C4-2B (cell line): Measurements from ENCODE around the gene ADIPOR2.

Source experiments
- ZFX ChIP-seq: fragments of 450-650 bp; IDR thresholded peaks from 2 replicates; pipeline ENCODE4 v1.6.1; 2017
- TF ChIP-seq, protein P1 (sequence below): fragments of 450-650 bp; conservative IDR thresholded peaks from 2 replicates; pipeline ENCODE4 v1.5.1; 2017; ENCODE audit warnings: mild to moderate bottlenecking

DNA sequence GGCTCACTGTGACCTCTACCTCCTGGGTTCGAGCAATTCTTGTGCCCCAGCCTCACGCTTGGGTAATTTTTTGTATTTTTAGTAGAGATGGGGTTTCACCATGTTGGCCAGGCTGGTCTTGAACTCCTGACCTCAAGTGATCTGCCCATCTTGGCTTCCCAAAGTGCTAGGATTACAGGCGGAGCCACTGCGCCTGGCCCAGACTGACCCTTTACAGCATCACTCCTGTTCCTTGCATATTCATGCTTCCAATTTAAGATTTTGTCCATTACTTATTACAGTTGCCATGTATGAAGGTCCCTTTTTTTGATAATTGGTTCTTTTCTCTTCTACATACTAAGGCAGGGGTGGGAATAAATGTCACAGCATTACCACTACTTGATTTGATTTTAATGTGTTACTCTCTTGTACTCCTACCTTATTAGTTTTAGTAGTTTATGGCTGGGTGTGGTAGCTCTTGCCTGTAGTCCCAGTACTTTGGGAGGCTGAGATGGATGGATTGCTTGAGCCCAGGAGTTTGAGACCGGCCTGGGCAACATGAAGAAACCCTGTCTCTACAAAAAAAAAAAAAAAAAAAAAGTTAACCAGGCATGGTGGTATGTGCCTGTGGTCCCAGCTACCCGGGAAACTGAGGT lies 46.9 kb downstream of the ADIPOR2 start:
- TF ChIP-seq, protein P1, sequence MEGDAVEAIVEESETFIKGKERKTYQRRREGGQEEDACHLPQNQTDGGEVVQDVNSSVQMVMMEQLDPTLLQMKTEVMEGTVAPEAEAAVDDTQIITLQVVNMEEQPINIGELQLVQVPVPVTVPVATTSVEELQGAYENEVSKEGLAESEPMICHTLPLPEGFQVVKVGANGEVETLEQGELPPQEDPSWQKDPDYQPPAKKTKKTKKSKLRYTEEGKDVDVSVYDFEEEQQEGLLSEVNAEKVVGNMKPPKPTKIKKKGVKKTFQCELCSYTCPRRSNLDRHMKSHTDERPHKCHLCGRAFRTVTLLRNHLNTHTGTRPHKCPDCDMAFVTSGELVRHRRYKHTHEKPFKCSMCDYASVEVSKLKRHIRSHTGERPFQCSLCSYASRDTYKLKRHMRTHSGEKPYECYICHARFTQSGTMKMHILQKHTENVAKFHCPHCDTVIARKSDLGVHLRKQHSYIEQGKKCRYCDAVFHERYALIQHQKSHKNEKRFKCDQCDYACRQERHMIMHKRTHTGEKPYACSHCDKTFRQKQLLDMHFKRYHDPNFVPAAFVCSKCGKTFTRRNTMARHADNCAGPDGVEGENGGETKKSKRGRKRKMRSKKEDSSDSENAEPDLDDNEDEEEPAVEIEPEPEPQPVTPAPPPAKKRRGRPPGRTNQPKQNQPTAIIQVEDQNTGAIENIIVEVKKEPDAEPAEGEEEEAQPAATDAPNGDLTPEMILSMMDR: no peak
- TF ChIP-seq ZFX: no peak
